K562 (cell line): ENCODE results near the gene SMURF1. TPM values are rescaled to one million over a fixed set of nuclear protein-coding genes. Genes with fewer than 3 reads are reported as not detected.

Experiments
- ARNT ChIP-seq, 2 experiments: fragments of 450-650 bp; IDR thresholded peaks; 2 replicates each; pipeline ENCODE4 v1.6.1; 2016; ENCODE audit warnings: mild to moderate bottlenecking in 1 of 2
- ESRRA ChIP-seq: fragments of 450-650 bp; IDR thresholded peaks from 2 replicates; pipeline ENCODE4 v1.6.1; 2014; ENCODE audit warnings: low read depth, mild to moderate bottlenecking, moderate library complexity, borderline replicate concordance
- ILF3 ChIP-seq: fragments of 450-650 bp; IDR thresholded peaks from 2 replicates; pipeline ENCODE4 v1.6.1; 2018; ENCODE audit warnings: antibody characterized with exemption, mild to moderate bottlenecking, moderate library complexity, borderline replicate concordance
- PCBP2 ChIP-seq: fragments of 200-400 bp; formaldehyde crosslinking; IDR thresholded peaks from 2 replicates; pipeline ENCODE4 v1.6.1; 2018; ENCODE audit warnings: low read length, low read depth, mild to moderate bottlenecking, moderate library complexity; ENCODE audit not compliant: poor library complexity, severe bottlenecking
- POLR2AphosphoS5 ChIP-seq: IDR thresholded peaks from 2 replicates; pipeline ENCODE4 v1.6.1; 2011; ENCODE audit warnings: mild to moderate bottlenecking, low read depth, low read length, moderate library complexity; ENCODE audit not compliant: control insufficient read depth, insufficient read depth
- PURB ChIP-seq: sonication (generic); formaldehyde crosslinking; IDR thresholded peaks from 2 replicates; pipeline ENCODE4 v1.9.0; 2021; ENCODE audit warnings: low read depth, mild to moderate bottlenecking, missing genetic modification reagents
- RBM15 ChIP-seq: fragments of 200-400 bp; formaldehyde crosslinking; IDR thresholded peaks from 2 replicates; pipeline ENCODE4 v1.6.1; 2018; ENCODE audit warnings: mild to moderate bottlenecking, low read length, moderate library complexity; ENCODE audit not compliant: insufficient read depth
- RBM22 ChIP-seq: fragments of 200-400 bp; formaldehyde crosslinking; IDR thresholded peaks from 2 replicates; pipeline ENCODE4 v1.6.1; 2018; ENCODE audit warnings: low read length, low read depth; ENCODE audit not compliant: poor library complexity, severe bottlenecking
- SMAD3 ChIP-seq: fragments of 450-650 bp; formaldehyde crosslinking; conservative IDR thresholded peaks from 2 replicates; pipeline ENCODE4 v1.4.0; 2020; ENCODE audit warnings: mild to moderate bottlenecking
- XRCC4 ChIP-seq: IDR thresholded peaks from one replicate; pipeline ENCODE4 v1.6.1; 2011; ENCODE audit not compliant: insufficient read depth, insufficient read length; ENCODE audit errors: extremely low read depth
- ZNF124 ChIP-seq: sonication (generic); formaldehyde crosslinking; IDR thresholded peaks from 2 replicates; pipeline ENCODE4 v1.8.1; 2022; ENCODE audit warnings: missing genetic modification reagents
- polyA plus RNA-seq, 8 experiments: library from polyadenylated mRNA; depleted of rRNA in 4 of 8; stranded (reverse) in 5 of 8; unstranded in 3 of 8; fragments of >200 nt; fragmentation: Nextera tagmentation in 2 of 8; fragmentation: Illumina TruSeq in 1 of 8; extraction: Ambion mirVana in 2 of 8; extraction: Trizol in 1 of 8; gene quantifications; 2 replicates each; pipeline versions ENCODE4 v1.2.1 to v1.2.3, GENCODE V29; 2011 to 2014; ENCODE audit warnings: inconsistent platforms in 1 of 8, missing spikeins in 1 of 8
- total RNA-seq, 7 experiments: library from RNA; depleted of rRNA in 6 of 7; stranded (reverse); fragments of >200 nt in 6 of 7; fragmentation: Illumina TruSeq in 2 of 7; extraction: Trizol in 2 of 7; gene quantifications; 2 replicates each; pipeline versions ENCODE4 v1.2.1 to v1.2.3, GENCODE V29; 2011 to 2021; ENCODE audit warnings: low replicate concordance in 1 of 7
- TF ChIP-seq, protein P1 (sequence below): sonication (generic); formaldehyde crosslinking; IDR thresholded peaks from 2 replicates; pipeline ENCODE4 v1.5.0; 2020; ENCODE audit warnings: missing genetic modification reagents
- TF ChIP-seq, protein P2 (sequence below): fragments of 450-650 bp; IDR thresholded peaks from 2 replicates; pipeline ENCODE4 v1.6.1; 2016; ENCODE audit warnings: mild to moderate bottlenecking, moderate library complexity
- TF ChIP-seq, protein P3 (sequence below): fragments of 250-450 bp; sonication (Bioruptor Pico); IDR thresholded peaks from 2 replicates; pipeline ENCODE4 v1.5.0; 2020; ENCODE audit warnings: mild to moderate bottlenecking

Gene SMURF1
- total and polyA plus RNA-seq, 9 of the 15 experiments (the other 6 are each of a cell fraction or from before 2014, with no cell fraction given): 1.0 to 20.1 (median 12.6) TPM

DNA sequence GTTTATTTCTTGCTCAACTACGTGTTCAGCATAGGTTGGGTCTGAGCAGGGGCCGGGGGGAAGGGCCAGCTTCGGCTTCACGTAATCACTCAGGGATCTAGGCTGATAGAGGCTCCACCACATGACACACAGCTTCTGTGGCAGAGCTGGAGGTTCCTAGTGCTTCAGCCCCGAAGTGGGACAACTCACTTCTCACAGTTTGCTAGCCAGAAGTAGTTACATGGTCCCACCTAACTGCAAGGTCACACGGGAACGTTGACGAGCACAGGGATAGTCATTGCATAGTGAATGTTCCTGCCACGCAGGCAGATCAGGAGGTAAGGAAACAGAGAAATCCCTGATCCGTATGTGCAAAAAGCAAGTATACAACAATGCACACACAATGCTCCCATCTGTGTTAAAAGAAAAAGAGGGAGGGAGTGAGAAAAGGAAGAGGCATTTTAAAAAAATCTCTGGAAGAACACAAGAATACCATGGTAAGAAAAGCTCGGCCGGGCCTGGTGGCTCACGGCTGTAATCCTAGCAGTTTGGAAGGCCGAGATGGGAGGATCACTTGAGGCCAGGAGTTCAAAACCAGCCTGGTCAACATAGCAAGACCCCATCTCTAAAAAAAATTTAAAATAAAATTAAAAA lies 16.9 kb downstream of the SMURF1 start (continued):
- TF ChIP-seq XRCC4: no peak
- TF ChIP-seq ILF3: no peak
- TF ChIP-seq ARNT (IDR thresholded peaks at IDR 0.05): peak in 1 of 2 experiments; percentile 65; a peak in 1 of 4 replicates
- TF ChIP-seq, protein P1, sequence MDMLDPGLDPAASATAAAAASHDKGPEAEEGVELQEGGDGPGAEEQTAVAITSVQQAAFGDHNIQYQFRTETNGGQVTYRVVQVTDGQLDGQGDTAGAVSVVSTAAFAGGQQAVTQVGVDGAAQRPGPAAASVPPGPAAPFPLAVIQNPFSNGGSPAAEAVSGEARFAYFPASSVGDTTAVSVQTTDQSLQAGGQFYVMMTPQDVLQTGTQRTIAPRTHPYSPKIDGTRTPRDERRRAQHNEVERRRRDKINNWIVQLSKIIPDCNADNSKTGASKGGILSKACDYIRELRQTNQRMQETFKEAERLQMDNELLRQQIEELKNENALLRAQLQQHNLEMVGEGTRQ: peak; percentile 71
- TF ChIP-seq SMAD3 (CRISPR knock-in tag): no peak
- TF ChIP-seq PURB (CRISPR knock-in tag): no peak
- no peak for TF ChIP-seq RBM22
- TF ChIP-seq RBM15: no peak
- TF ChIP-seq PCBP2: no peak
- TF ChIP-seq POLR2AphosphoS5: no peak
- TF ChIP-seq, protein P2, sequence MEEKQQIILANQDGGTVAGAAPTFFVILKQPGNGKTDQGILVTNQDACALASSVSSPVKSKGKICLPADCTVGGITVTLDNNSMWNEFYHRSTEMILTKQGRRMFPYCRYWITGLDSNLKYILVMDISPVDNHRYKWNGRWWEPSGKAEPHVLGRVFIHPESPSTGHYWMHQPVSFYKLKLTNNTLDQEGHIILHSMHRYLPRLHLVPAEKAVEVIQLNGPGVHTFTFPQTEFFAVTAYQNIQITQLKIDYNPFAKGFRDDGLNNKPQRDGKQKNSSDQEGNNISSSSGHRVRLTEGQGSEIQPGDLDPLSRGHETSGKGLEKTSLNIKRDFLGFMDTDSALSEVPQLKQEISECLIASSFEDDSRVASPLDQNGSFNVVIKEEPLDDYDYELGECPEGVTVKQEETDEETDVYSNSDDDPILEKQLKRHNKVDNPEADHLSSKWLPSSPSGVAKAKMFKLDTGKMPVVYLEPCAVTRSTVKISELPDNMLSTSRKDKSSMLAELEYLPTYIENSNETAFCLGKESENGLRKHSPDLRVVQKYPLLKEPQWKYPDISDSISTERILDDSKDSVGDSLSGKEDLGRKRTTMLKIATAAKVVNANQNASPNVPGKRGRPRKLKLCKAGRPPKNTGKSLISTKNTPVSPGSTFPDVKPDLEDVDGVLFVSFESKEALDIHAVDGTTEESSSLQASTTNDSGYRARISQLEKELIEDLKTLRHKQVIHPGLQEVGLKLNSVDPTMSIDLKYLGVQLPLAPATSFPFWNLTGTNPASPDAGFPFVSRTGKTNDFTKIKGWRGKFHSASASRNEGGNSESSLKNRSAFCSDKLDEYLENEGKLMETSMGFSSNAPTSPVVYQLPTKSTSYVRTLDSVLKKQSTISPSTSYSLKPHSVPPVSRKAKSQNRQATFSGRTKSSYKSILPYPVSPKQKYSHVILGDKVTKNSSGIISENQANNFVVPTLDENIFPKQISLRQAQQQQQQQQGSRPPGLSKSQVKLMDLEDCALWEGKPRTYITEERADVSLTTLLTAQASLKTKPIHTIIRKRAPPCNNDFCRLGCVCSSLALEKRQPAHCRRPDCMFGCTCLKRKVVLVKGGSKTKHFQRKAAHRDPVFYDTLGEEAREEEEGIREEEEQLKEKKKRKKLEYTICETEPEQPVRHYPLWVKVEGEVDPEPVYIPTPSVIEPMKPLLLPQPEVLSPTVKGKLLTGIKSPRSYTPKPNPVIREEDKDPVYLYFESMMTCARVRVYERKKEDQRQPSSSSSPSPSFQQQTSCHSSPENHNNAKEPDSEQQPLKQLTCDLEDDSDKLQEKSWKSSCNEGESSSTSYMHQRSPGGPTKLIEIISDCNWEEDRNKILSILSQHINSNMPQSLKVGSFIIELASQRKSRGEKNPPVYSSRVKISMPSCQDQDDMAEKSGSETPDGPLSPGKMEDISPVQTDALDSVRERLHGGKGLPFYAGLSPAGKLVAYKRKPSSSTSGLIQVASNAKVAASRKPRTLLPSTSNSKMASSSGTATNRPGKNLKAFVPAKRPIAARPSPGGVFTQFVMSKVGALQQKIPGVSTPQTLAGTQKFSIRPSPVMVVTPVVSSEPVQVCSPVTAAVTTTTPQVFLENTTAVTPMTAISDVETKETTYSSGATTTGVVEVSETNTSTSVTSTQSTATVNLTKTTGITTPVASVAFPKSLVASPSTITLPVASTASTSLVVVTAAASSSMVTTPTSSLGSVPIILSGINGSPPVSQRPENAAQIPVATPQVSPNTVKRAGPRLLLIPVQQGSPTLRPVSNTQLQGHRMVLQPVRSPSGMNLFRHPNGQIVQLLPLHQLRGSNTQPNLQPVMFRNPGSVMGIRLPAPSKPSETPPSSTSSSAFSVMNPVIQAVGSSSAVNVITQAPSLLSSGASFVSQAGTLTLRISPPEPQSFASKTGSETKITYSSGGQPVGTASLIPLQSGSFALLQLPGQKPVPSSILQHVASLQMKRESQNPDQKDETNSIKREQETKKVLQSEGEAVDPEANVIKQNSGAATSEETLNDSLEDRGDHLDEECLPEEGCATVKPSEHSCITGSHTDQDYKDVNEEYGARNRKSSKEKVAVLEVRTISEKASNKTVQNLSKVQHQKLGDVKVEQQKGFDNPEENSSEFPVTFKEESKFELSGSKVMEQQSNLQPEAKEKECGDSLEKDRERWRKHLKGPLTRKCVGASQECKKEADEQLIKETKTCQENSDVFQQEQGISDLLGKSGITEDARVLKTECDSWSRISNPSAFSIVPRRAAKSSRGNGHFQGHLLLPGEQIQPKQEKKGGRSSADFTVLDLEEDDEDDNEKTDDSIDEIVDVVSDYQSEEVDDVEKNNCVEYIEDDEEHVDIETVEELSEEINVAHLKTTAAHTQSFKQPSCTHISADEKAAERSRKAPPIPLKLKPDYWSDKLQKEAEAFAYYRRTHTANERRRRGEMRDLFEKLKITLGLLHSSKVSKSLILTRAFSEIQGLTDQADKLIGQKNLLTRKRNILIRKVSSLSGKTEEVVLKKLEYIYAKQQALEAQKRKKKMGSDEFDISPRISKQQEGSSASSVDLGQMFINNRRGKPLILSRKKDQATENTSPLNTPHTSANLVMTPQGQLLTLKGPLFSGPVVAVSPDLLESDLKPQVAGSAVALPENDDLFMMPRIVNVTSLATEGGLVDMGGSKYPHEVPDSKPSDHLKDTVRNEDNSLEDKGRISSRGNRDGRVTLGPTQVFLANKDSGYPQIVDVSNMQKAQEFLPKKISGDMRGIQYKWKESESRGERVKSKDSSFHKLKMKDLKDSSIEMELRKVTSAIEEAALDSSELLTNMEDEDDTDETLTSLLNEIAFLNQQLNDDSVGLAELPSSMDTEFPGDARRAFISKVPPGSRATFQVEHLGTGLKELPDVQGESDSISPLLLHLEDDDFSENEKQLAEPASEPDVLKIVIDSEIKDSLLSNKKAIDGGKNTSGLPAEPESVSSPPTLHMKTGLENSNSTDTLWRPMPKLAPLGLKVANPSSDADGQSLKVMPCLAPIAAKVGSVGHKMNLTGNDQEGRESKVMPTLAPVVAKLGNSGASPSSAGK: 0 out of 2 replicates have a peak, but pooled peaks have one; percentile 10
- TF ChIP-seq, protein P3, sequence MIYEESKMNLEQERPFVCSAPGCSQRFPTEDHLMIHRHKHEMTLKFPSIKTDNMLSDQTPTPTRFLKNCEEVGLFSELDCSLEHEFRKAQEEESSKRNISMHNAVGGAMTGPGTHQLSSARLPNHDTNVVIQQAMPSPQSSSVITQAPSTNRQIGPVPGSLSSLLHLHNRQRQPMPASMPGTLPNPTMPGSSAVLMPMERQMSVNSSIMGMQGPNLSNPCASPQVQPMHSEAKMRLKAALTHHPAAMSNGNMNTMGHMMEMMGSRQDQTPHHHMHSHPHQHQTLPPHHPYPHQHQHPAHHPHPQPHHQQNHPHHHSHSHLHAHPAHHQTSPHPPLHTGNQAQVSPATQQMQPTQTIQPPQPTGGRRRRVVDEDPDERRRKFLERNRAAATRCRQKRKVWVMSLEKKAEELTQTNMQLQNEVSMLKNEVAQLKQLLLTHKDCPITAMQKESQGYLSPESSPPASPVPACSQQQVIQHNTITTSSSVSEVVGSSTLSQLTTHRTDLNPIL (CRISPR knock-in tag): no peak
- no peak for TF ChIP-seq ZNF124 (CRISPR knock-in tag)
- TF ChIP-seq ESRRA: peak; percentile 69; the same call in 1 of the 2 replicates
